ENCODE data around the gene RESF1.

RESF1 gene

GRCh38 chr12:31959701-31960391, 631 bp downstream of the RESF1 start:
- FAIRE-seq, result no peak

- no peak for FAIRE-seq
These were observed 1.9 kb downstream of the RESF1 start for GRCh38 chr12:31961137-31961536.

- no peak for FAIRE-seq
These were observed 2.9 kb downstream of the RESF1 start for GRCh38 chr12:31962076-31962475.

- no peak for FAIRE-seq
These were observed 5.1 kb downstream of the RESF1 start for GRCh38 chr12:31964280-31964679.

GRCh38 chr12:31965090-31965489, 5.9 kb downstream of the RESF1 start:
- no peak for FAIRE-seq

GRCh38 chr12:31966558-31967205, 7.5 kb downstream of the RESF1 start:
- no peak for FAIRE-seq

- FAIRE-seq, result no peak
These were observed 8.3 kb downstream of the RESF1 start for GRCh38 chr12:31967539-31967938.

- FAIRE-seq, result no peak
These were observed 11.0 kb downstream of the RESF1 start for GRCh38 chr12:31970199-31970598.

- FAIRE-seq, result no peak
These were observed 14.6 kb downstream of the RESF1 start for GRCh38 chr12:31973818-31974217.

- FAIRE-seq, result no peak
These were observed 15.5 kb downstream of the RESF1 start for GRCh38 chr12:31974673-31975072.

GRCh38 chr12:31984806-31985591, 25.8 kb downstream of the RESF1 start:
- peak; percentile 43 for FAIRE-seq

GRCh38 chr12:31985832-31986231, 26.6 kb downstream of the RESF1 start:
- FAIRE-seq, result no peak

GRCh38 chr12:31989571-31990362, 30.6 kb downstream of the RESF1 start:
- no peak for FAIRE-seq

- FAIRE-seq, result no peak
These were observed 31.9 kb downstream of the RESF1 start for GRCh38 chr12:31991146-31991545.

- FAIRE-seq, result no peak
These were observed 32.6 kb downstream of the RESF1 start for GRCh38 chr12:31991815-31992214.

GRCh38 chr12:31999692-32000091, 40.5 kb downstream of the RESF1 start:
- no peak for FAIRE-seq

GRCh38 chr12:32000373-32001005, 41.3 kb downstream of the RESF1 start:
- FAIRE-seq, result no peak

GRCh38 chr12:32002848-32003493, 43.8 kb downstream of the RESF1 start:
- FAIRE-seq, result no peak

- FAIRE-seq, result no peak
These were observed 44.4 kb downstream of the RESF1 start for GRCh38 chr12:32003654-32004053.

- no peak for FAIRE-seq
These were observed 46.4 kb downstream of the RESF1 start for GRCh38 chr12:32005496-32006125.

All from islet of Langerhans (tissue), 1 donor.